ENCODE results near the gene PRIMPOL. TPM values are rescaled to one million over a fixed set of nuclear protein-coding genes. Genes with fewer than 3 reads are reported as not detected.

Gene PRIMPOL
- total RNA-seq, 1 experiment from 2014 or later, result 12.7 TPM

- no peak overlapping the region for H3K27ac Mint-ChIP-seq (ENCODE audit: unreplicated experiment)
- H3K9me3 Mint-ChIP-seq (ENCODE audit: low read depth, unreplicated experiment), result no peaks in the 10 kb centered on the region
- intact Hi-C loops (cut with micrococcal nuclease; ENCODE audit: unreplicated experiment), result loop anchor here (5.0 kb wide), 1 partner anchor 377 kb away; no protein-coding TSS in a partner anchor
- no TSS peak for BruUV-seq (replicated peaks)
- peaks cover 28% of the 10 kb centered on the region for H3K36me3 Mint-ChIP-seq (ENCODE audit: insufficient read depth, unreplicated experiment)
- TF ChIP-seq CTCF (IDR thresholded peaks at IDR 0.05; ENCODE audit: unreplicated experiment), result no peak
- CTCF ChIA-PET, result no interaction called here
- no peak overlapping the region for H3K4me3 Mint-ChIP-seq (ENCODE audit: low read depth, unreplicated experiment)
- H3K27me3 Mint-ChIP-seq (ENCODE audit: unreplicated experiment), result no peaks in the 10 kb centered on the region
- no peak for DNase-seq
- H3K4me1 Mint-ChIP-seq (ENCODE audit: low read depth, unreplicated experiment), result peaks cover 11% of the 10 kb centered on the region
These were observed 4.8 kb upstream of the PRIMPOL start for GRCh38 chr4:184644553-184645307.

GRCh38 chr4:184645904-184646610 is 3.5 kb upstream of the PRIMPOL start:
- CTCF ChIA-PET, result no interaction called here
- peaks cover 19% of the 10 kb centered on the region for H3K4me1 Mint-ChIP-seq (ENCODE audit: low read depth, unreplicated experiment)

DNA sequence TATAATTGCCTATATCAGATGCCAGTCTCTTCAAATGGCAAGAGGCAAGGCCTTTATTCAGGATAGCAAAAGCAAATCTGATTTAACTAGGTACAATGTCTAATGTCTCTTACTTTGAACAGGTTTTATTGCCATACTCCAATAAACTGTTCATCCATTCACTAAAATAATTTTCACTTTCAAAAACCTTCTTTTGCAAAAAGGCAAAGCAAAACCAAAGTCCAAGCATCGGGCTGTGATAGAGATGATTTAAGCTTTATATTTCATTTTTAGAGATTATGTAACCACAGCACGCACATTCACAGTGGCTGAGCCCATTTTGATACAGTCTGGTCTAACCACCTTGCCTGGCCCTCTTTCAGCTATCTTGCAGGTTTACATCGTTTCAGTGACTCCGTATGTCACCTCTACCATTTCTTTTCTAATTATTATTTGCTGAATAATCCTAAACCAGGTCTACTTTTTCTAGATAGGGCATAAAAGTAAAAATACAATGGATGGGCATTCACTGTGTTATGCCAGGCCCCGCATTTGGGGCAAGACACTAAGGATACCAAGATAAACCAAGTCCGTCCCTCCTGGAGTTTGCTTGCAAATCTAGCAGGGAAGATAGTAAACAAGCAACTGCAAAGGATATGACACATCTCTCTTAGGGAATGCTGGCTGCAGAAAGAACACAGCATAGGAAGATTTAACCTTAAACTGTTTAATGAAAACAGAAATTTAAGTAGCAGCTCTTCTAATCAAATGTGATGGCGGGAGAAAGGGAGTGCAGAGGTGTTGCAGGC is 2.1 kb upstream of the PRIMPOL start:
- CTCF ChIA-PET, result no interaction called here
- H3K9me3 Mint-ChIP-seq (ENCODE audit: low read depth, unreplicated experiment), result no peaks in the 10 kb centered on the region
- BruUV-seq (replicated peaks), result no TSS peak
- peak overlapping the region; percentile 77 for H3K27ac Mint-ChIP-seq (ENCODE audit: unreplicated experiment)
- DNase-seq, result no peak
- peaks cover 29% of the 10 kb centered on the region for H3K36me3 Mint-ChIP-seq (ENCODE audit: insufficient read depth, unreplicated experiment)
- intact Hi-C loops (cut with micrococcal nuclease; ENCODE audit: unreplicated experiment), result loop anchor here (5.0 kb wide), 1 partner anchor 380 kb away; no protein-coding TSS in a partner anchor
- H3K4me3 Mint-ChIP-seq (ENCODE audit: low read depth, unreplicated experiment), result peak overlapping the region; percentile 73
- peaks cover 19% of the 10 kb centered on the region for H3K4me1 Mint-ChIP-seq (ENCODE audit: low read depth, unreplicated experiment)
- no peak for TF ChIP-seq CTCF (IDR thresholded peaks at IDR 0.05; ENCODE audit: unreplicated experiment)
- no peaks in the 10 kb centered on the region for H3K27me3 Mint-ChIP-seq (ENCODE audit: unreplicated experiment)

More at GRCh38 chr4:184645904-184646610, 3.5 kb upstream of the PRIMPOL start:
- DNase-seq, result no peak
- no peaks in the 10 kb centered on the region for H3K9me3 Mint-ChIP-seq (ENCODE audit: low read depth, unreplicated experiment)
- no peak overlapping the region for H3K27ac Mint-ChIP-seq (ENCODE audit: unreplicated experiment)
- no TSS peak for BruUV-seq (replicated peaks)
- peak overlapping the region; percentile 28 for H3K4me3 Mint-ChIP-seq (ENCODE audit: low read depth, unreplicated experiment)
- intact Hi-C loops (cut with micrococcal nuclease; ENCODE audit: unreplicated experiment), result loop anchor here (5.0 kb wide), 1 partner anchor 379 kb away; no protein-coding TSS in a partner anchor
- peaks cover 29% of the 10 kb centered on the region for H3K36me3 Mint-ChIP-seq (ENCODE audit: insufficient read depth, unreplicated experiment)
- H3K27me3 Mint-ChIP-seq (ENCODE audit: unreplicated experiment), result no peaks in the 10 kb centered on the region
- TF ChIP-seq CTCF (IDR thresholded peaks at IDR 0.05; ENCODE audit: unreplicated experiment), result no peak

DNA sequence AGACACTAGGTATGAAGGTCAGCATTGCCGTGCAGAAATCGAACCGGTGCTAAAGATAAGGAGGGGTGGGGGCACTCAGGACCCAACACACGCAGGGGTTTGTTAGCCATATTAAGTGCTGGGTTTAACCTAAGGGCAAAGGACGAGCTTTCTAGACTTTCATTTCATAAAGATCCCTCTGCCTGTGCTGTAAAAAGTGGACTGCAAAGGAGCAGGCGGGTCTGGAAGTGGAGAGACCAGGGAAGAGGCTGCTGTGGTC is 1.6 kb upstream of the PRIMPOL start:
- H3K9me3 Mint-ChIP-seq (ENCODE audit: low read depth, unreplicated experiment), result no peaks in the 10 kb centered on the region
- no peak for TF ChIP-seq CTCF (IDR thresholded peaks at IDR 0.05; ENCODE audit: unreplicated experiment)
- BruUV-seq (replicated peaks), result no TSS peak
- H3K36me3 Mint-ChIP-seq (ENCODE audit: insufficient read depth, unreplicated experiment), result peaks cover 29% of the 10 kb centered on the region
- intact Hi-C loops (cut with micrococcal nuclease; ENCODE audit: unreplicated experiment), result loop anchor here (5.0 kb wide), 1 partner anchor 381 kb away; no protein-coding TSS in a partner anchor
- CTCF ChIA-PET, result no interaction called here
- no peak for DNase-seq
- no peaks in the 10 kb centered on the region for H3K27me3 Mint-ChIP-seq (ENCODE audit: unreplicated experiment)
- H3K27ac Mint-ChIP-seq (ENCODE audit: unreplicated experiment), result peak overlapping the region; percentile 77
- peak overlapping the region; percentile 73 for H3K4me3 Mint-ChIP-seq (ENCODE audit: low read depth, unreplicated experiment)
- peaks cover 19% of the 10 kb centered on the region for H3K4me1 Mint-ChIP-seq (ENCODE audit: low read depth, unreplicated experiment)
